Measurements from ENCODE around the gene SKOR1.
A peak's percentile ranks its signal among the peaks of the same experiment; 100 is the strongest.

SKOR1 gene

GRCh38 chr15:67855842-67856241 lies 30.5 kb downstream of the SKOR1 start:
- no peak for DNase-seq

- DNase-seq = no peak
These were observed 31.9 kb downstream of the SKOR1 start for GRCh38 chr15:67857220-67857619.

DNA sequence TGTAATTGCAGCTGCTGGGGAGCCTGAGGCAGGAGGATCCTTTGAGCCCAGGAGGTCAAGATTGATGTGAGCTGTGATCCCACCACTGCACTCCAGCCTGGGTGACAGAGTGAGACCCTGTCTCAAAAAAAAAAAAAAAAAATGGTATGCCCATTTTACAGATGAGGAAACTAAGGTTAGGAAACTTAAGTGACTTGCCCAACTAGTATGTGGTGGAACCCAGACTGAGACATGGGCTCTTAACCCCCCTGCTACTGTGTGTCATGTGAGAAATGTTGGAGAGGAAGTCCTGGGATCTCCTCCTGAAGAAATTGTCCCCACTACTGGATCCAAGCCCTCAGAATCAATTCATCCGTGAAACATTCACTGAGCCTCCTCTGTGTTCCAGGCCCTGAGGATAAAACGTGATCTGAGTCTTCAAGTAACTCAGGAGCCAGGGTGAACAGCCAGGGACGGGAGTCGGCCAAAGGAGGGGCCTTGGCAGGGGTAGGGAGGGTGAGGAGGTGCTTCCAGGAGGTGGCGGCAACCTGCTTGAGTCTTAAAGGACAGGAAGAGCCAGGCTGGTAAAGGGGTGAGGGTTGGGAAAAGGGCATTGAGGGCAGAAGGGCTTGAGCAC lies 34.1 kb downstream of the SKOR1 start:
- DNase-seq = no peak

DNA sequence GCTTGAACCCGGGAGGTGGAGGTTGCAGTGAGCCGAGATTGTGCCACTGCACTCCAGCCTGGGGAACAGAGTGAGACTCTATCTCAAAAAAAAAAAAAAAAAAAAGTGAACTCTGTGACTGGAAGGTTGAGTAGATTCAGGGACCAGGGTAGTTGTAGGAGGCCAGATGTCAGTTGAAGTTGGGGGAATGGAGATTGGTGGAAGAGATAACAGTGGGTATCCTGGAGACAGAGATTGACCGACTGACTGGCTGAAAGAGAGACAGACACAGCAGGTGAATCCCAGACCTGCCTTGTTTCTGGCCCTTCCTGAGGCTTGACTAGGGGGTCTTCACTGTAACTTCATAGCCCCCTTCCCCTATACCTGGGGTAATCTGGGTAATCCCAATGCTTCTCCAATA lies 36.7 kb downstream of the SKOR1 start:
- no peak for DNase-seq

- no peak for DNase-seq
These were observed 37.6 kb downstream of the SKOR1 start for GRCh38 chr15:67862750-67863441.

DNA sequence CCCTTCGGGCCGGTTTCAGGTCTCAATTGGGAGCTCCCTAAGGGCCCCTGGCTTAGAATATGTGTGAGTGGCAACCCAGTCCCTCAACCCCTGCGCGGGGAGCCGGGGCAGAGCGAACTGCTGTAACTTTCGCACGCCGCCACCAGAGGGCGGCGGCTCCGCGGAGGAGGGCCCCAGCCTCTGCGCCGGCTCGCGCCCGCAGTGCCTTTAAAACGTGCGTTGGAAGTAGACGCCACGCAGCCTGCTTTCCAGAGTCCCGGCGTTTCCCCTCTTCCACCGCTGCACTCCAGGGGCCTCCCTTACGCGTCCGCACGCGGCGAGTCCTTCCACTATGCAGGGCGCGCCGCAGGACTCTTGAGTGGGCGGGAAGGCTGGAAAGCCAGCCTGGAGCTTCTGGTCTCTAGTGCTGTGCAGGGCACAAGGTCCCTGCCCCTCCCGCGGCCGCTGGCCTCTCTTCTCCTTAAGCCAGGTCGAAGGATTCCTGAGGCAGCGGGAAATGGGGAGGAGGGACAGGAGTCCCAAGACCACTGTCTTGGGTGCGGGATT lies 38.2 kb downstream of the SKOR1 start:
- peak; percentile 61 for DNase-seq

DNA sequence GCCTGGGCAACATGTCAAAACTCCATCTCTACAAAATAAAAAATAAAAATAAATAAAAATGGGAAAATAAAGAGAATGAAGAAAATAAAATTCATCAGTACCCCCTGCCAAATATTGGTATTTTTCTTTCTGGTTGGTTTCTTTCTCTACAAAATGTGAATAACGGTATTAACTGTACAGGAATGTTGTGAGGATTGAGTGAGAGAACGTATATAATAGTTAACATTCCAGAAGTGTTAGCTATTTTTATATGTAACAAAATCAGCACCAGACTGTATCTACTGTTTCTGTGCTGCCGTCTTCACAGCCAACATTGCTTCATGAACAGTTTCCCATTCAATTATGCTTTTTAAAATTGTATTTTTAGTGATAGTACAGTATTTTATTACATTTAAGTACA lies 40.0 kb downstream of the SKOR1 start:
- no peak for DNase-seq

DNA sequence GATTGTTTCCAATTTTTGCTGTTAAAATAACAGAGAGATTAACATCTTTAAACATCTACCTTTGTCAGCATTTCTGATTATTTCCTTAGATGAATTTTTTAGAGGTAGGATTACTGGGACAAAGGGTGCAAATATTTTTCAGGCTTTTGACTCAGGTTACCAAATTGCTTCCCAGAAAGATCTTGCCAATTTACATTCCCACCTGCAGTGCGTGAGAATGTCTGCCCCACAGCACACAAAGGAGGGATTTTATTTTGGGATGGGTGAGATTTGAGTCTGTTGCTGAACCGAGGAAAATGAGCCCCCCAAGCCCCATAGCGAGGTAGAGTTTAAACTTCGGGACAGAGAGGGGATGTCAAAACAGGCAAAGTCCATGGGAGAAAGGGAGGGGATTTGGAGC lies 40.5 kb downstream of the SKOR1 start:
- DNase-seq = no peak

GRCh38 chr15:67869701-67870100 lies 44.4 kb downstream of the SKOR1 start:
- DNase-seq = no peak

DNA sequence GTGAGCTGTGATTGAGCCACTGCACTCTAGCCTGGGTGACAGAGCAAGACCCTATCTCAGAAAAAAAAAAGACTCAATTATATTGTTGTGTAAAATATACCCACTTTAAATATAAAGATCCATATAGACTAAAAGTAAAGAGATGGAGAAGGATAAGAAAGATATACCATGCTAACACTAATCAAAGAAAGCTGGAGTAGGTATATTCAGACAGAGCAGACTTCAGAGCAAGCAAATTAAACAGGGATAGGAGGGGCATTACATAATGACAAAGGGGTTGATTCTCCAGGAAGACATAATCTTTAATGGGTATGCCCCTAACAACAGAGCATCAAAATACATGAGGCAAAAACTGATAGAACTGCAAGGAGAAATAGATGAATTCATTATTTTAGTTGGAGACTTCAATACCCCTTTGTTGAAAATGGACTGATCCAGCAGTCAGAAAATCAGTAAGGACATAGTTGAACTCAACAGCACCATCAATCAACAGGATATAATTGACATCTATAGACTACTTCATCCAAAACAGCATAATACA lies 45.6 kb downstream of the SKOR1 start:
- no peak for DNase-seq

DNA sequence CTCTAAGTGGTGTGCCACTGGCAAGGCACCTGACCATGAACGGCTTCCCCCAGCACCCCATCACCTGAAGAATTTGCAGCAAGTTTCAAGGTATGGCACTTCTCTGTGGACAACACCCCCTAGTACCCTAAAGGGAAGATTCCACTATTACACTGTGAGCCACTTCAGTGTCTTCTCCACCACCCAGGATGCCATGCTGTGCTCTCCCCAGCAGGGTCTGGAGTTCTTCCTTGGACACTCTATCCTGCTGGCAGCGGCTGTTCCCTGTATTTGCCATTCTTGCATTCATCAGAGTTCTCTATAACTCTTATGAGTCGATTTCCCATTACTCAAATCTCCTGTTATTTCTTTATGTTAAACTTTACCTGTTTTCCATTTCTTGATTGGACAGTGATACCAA lies 48.5 kb downstream of the SKOR1 start:
- DNase-seq = no peak

DNA sequence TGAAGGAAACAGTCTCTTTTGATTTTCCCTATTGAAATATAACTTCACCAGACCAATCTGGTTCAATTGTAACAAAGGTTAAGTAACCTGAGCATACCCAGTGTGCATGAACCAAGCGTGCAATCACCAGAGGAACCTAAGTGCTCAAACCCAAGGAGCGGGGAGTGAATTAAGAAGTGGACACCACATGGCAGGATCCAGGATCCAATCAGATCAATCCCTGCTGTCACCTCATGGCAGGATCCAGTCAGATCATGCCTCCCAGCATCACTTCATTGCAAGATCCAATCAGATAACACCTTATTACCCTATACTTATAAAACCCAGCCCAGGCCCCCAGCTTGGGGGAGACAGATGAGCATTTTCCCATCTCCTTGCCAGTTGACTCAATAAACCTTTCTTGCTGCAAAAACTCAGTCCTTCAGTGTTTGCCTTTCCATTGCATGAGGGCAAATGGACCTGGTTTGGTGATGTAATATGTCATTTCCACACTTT lies 53.5 kb downstream of the SKOR1 start:
- no peak for DNase-seq

DNA sequence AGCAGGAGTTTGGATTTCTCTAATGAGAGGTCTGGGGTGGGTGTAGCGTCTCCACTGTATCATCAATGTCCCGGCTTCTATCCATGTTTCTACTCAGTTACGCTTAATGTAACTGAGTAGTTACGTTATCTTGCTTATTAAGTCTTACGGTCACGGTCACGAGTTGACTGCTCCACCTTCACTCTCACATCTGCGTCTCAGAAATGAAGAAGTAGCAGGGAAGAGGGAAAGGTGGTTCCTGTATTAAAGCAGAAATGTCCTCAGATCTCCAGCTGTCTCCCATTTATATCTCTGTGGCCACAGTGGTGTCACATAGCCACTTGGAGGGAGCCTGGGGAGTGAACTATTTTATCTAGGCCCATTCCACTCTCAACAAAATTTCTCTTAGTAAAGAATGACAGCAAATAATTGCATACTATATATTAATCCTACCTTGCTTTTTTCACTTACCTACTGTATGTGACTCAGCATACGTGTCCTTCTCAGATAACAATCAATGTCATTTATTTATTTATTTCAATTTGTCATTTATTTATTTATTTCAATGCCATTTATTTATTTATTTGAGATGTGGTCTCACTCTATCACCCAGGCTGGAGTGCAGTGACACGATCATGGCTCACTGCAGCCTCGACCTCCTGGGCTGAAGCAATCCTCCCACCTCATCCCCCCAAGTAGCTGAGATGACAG lies 54.3 kb downstream of the SKOR1 start:
- DNase-seq = no peak

DNA sequence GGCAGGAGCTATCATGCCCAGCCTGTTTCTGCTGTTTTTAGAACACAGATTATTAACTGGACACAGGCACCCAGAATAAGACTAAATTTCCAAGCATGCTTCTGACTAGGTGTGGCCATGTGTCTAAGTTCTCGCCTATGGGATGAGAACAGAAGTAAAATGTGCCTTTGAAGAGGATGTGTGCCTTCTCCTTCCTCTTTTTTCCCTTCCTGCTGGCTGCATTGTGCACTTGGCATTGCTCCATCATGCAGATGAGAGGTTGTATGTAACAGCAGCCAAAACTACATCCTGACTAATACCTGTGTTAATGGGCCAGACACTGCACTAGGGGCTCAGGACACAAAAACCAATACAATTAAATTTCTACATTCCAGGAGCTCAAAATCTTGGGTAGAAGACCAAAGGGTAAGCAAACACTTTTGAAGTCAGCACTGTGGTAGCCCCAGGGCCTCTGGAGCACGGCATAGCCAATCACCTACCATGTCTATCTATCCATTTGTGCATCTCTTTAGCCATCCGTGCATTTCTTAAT lies 55.4 kb downstream of the SKOR1 start:
- DNase-seq = no peak

GRCh38 chr15:67882487-67883233 lies 57.4 kb downstream of the SKOR1 start:
- no peak for DNase-seq

GRCh38 chr15:67883234-67883773 lies 58.0 kb downstream of the SKOR1 start:
- DNase-seq = no peak

DNA sequence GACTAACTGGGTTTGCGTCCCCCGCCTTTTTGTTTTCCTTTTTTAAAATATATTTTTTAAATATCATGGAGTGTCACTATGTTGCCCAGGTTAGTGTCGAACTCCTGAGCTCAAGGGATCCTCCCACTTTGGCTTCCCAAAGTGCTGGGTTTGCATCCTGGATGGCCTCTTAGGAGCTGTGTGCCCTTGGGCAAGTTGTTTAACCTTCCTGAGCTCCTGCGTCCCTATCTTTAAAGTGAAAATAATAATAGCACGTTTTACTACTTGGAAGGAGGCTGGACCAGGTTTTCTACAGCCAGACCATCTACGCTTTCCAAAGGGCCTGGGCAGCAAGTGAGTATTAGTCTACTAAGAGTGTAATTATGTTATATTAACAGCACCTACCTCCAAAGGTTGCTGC lies 58.7 kb downstream of the SKOR1 start:
- DNase-seq = no peak
